GM18508 (cell line): Measurements from ENCODE around the gene KCNK15.

ENCODE experiments used
- ATAC-seq: cut with Tn5 transposase; IDR thresholded peaks from one replicate; pipeline ENCODE4 v1.9.1; 2021; ENCODE audit warnings: moderate number of reproducible peaks; ENCODE audit not compliant: insufficient read depth, unreplicated experiment

Gene KCNK15

GRCh38 chr20:44714701-44715498, 30.8 kb upstream of the KCNK15 start, which contains the start of gene CCN5:
Gene CCN5 (plus strand): TSS chr20:44715369. CDS start chr20:44715391, 22 bp downstream.
- ATAC-seq = no peak

- ATAC-seq = no peak
These were observed 30.0 kb upstream of the KCNK15 start for GRCh38 chr20:44715499-44716308.

- no peak for ATAC-seq
These were observed 29.2 kb upstream of the KCNK15 start for GRCh38 chr20:44716309-44717106.

- no peak for ATAC-seq
These were observed 27.7 kb upstream of the KCNK15 start for GRCh38 chr20:44717986-44718385.

- ATAC-seq = no peak
These were observed 25.8 kb upstream of the KCNK15 start for GRCh38 chr20:44719841-44720240.

- no peak for ATAC-seq
These were observed 25.1 kb upstream of the KCNK15 start for GRCh38 chr20:44720621-44720996.

GRCh38 chr20:44720997-44721784, 24.5 kb upstream of the KCNK15 start:
- ATAC-seq = no peak

- no peak for ATAC-seq
These were observed 23.9 kb upstream of the KCNK15 start for GRCh38 chr20:44721785-44722054.

- ATAC-seq = no peak
These were observed 22.7 kb upstream of the KCNK15 start for GRCh38 chr20:44722990-44723389.

GRCh38 chr20:44723391-44723790, 22.3 kb upstream of the KCNK15 start:
- no peak for ATAC-seq

GRCh38 chr20:44723798-44724362, 21.8 kb upstream of the KCNK15 start:
- ATAC-seq = no peak

- no peak for ATAC-seq
These were observed 21.1 kb upstream of the KCNK15 start for GRCh38 chr20:44724423-44725091.

GRCh38 chr20:44725837-44726236, 19.8 kb upstream of the KCNK15 start:
- ATAC-seq = no peak

GRCh38 chr20:44727039-44727438, 18.6 kb upstream of the KCNK15 start:
- ATAC-seq = no peak

- ATAC-seq = no peak
These were observed 18.0 kb upstream of the KCNK15 start for GRCh38 chr20:44727651-44728050.

GRCh38 chr20:44728801-44729443, 16.7 kb upstream of the KCNK15 start:
- ATAC-seq = no peak

- ATAC-seq = no peak
These were observed 15.2 kb upstream of the KCNK15 start for GRCh38 chr20:44730441-44730840.

- ATAC-seq = no peak
These were observed 14.0 kb upstream of the KCNK15 start for GRCh38 chr20:44731657-44732056.

GRCh38 chr20:44732327-44732726, 13.3 kb upstream of the KCNK15 start:
- ATAC-seq = no peak
